Measurements from ENCODE around the gene BLID.

BLID gene, protein sequence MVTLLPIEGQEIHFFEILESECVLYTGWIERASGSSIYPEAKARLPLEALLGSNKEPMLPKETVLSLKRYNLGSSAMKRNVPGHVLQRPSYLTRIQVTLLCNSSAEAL

DNA sequence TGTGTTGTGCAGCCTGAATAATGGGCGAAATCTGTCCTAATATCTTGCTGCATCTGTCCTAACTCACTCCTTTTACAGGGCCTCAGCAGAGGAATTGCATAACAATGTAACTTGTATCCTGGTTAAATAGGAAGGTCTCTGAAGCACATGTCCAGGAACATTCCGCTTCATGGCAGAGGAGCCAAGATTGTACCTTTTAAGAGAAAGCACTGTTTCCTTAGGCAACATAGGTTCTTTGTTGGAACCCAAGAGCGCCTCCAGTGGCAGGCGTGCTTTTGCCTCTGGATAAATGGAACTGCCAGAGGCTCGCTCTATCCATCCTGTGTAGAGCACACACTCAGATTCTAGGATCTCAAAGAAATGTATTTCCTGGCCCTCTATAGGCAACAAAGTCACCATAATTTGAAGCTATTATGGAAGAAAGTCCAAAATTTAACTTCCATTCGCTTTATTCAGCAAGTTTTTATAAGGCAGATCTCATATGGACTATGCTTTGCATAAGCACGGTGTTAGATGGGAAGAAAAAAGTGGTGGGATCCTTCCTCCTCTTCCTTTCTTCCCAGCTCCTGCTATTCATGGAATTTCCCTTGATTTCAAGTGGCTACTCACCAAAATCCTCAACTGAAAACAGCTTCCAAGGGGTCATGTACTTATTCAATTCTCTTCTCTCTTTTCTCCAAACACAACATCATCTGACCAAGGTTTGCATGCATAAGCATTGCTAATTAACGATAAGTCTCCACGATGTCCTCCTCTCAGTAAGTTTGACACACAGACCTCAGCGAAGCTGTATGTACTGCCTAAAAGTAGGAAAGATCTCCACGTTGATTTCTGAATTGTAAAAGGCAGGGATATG, at the start of gene BLID:
TSS of gene BLID (minus strand) at position 692 of the 856 bp plus-strand sequence. CDS start at position 399, 293 bp downstream.
- DNase-seq, result no peak

DNA sequence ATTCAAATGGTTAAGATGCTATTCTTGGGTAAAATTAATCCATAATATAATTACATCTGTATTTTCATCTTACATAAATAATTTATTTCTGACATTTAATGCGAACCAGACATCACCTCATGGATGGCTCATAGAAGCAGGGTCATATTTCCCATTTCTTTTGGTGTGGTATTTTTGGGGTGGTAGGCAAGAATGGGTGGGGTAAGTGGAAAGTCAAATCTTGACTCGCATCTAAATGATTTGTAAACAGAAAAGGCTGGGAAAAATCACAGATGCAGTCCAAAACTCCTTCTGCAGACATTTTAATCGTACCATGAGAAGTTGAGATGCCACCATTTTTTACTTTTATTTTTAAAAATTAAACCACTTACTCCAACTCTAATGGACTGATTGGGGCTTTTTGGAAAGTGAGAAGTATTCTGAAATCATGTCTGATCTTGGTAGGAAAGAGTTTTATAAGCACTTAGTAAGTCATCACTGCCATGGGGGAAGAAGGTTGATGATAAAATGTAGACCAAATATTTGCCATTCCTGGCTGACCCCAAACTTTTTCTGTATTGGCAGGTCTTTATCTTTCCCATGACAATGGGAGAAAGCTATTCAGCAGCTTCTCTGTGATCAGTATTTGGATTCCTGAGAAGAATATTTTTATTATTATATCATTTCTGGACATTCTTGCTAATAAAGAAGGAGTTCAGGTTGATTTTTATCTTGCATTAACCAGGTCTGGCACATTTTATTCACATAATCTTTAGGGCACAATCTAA, 47.2 kb upstream of the BLID start:
- no peak for DNase-seq

DNA sequence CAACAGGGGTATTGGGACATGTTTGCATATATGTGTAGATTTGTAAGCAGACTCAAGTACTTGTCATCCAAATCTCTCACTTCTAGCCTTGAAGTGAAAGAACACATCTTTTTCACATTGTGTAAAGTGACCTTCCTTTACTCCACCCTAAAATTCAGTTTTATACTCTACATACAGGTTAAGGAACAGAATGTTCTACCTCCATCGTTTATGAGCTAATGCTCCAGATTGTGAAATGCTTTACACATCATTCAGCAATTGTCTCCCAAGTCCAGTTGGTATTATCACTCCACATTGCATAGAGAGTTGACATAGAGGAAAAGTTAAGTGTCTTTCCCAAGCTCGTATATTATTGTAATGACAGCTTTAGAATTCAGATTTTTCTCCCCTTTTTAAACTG, 46.1 kb upstream of the BLID start:
- DNase-seq, result no peak

GRCh38 chr11:122160841-122161590, 45.0 kb upstream of the BLID start:
- no peak for DNase-seq

DNA sequence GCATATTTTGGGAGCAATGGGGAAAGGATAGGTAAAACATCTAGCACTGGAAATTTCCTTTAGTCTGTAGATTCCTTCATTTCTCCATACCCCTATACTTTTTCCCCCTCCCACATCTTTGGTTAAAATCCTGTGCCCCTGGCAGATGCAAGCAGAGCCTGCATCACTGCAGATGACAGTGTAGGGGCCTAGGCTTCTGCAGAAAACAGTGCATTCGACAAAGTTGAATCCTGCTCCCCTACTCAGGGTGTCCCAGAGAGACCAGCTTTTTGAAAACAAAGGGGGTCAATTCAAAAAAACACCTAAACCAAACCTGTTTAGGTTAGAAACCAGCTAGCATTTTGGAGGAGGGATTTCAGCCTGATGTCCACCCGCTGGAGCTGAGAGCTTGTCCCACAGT, 43.8 kb upstream of the BLID start:
- DNase-seq, result no peak

- DNase-seq, result no peak
Measured at GRCh38 chr11:122159173-122159721, 43.2 kb upstream of the BLID start.

- no peak for DNase-seq
Measured at GRCh38 chr11:122158171-122158570, 42.2 kb upstream of the BLID start.

- DNase-seq, result no peak
Measured at GRCh38 chr11:122157653-122158161, 41.7 kb upstream of the BLID start.

- no peak for DNase-seq
Measured at GRCh38 chr11:122156940-122157382, 40.9 kb upstream of the BLID start.

- no peak for DNase-seq
Measured at GRCh38 chr11:122155765-122156527, 39.9 kb upstream of the BLID start.

DNA sequence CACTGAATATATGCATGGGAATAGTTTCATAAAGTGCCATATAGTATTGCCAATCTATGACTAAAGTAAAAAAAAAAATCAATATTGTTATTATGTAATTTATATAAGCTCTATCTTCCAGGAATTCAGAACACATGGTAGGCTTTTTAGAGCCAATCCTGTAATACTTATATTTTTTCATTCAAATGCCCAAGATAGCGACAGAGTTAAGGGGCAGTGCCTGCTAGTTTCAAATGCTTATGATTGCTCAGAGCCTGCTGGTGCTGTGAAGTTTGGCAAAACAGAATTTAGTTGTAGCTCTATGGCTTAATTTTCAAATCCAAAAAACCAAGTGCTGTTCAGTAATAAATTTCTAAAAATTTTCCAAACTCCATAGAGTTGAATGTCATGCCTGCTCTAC, 39.0 kb upstream of the BLID start:
- no peak for DNase-seq

DNA sequence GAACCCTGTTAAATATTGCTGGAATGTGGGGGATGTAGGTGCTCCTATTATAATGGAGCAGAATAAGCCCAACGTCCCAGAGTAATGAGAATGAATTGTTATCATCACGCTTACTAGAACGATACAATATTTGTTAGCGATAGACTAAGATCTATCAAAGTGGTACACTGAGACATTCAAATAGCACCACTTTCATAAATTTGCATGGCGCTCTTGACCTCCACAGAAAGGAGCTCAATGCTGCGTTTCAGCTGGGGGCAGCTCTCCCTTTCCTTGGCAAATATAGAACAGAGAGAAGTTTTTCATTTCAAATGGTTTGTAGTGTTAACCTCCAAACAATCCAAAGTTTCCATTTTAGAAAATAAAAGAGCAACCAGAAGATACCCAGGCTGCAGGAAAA, 38.2 kb upstream of the BLID start:
- no peak for DNase-seq

- no peak for DNase-seq
Measured at GRCh38 chr11:122153746-122154145, 37.7 kb upstream of the BLID start.

- DNase-seq, result no peak
Measured at GRCh38 chr11:122150216-122151124, 34.5 kb upstream of the BLID start.

DNA sequence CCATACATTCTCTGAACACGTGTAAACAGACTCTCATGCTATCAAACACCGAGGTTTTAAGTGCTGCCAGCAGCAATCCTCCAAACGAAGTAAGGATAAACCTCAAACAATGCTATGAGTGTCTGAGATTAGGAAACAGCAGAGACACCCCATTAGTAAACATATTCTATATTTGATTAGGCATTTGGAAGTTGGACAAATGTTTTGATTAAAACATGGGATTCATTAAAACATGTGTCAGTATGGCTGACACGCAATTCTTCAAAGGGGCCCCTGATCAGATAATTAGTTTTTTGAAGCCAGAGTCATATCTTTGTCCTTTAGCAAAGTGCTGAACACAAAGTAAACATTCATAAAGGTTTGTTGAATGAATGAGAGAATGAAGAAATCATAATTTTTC, 33.2 kb upstream of the BLID start:
- no peak for DNase-seq

DNA sequence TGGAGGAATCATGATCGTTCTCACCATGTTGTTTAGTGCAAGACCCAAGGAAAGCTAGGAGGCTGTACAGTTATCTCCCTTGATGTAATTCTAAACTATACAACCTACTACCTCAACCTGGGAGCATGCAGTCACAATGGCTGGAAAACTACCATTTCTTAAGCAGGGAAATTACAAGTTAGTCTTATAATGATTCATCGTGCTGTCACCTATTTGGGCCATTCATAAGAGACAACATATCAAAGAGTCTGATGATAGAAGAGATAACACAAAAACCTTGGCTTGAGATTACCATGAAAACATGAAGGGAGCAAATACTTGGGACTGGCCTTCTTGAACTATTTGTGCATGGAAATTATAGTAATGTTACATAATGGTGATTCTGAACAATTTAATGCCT, 30.5 kb upstream of the BLID start:
- no peak for DNase-seq

DNA sequence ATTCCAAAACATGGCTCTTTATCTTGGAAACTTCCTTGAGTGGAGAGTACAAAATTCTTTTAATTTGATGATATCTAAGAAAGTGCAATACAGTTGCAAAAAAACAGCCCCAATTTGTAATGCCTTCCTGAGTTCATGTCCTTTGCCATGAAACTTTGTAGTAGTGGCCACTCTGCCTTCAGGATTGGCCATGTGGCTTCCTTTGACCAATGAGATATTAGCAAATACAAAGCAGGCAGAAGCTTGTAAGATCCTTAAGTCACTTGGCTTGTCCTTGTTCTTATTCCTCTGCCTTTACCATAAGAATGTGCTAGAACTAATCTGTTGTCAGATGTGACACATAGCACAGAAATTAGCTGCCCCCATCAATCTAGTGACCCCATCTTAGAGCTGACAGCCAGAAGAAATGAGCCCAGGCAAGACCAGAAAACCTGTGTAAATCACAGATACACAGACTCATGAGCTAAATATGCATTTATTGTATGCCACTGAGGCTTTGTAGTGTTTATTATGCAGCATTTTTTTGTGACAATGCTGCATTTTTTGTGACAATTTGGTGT, 29.8 kb upstream of the BLID start:
- DNase-seq, result no peak

- no peak for DNase-seq
Measured at GRCh38 chr11:122144752-122145151, 28.7 kb upstream of the BLID start.

DNA sequence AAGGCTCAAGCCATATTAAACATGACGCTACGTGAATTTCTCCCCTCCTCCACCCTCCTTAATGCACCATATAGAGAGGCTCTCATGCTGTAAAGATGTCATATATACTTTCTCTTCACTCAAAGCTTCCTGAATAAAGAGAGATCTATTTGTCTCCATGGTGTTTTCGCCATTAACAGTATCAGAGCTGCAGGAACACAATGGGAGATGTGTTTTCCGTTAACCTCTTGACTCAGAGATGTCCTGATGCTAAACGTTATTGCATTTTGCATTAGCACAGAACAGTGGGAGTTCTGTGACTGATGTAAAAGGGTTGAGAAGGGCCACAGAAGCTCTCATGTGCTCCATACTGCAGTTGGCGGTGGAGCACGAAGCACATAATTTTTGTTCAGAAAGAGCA, 25.7 kb upstream of the BLID start:
- DNase-seq, result no peak

DNA sequence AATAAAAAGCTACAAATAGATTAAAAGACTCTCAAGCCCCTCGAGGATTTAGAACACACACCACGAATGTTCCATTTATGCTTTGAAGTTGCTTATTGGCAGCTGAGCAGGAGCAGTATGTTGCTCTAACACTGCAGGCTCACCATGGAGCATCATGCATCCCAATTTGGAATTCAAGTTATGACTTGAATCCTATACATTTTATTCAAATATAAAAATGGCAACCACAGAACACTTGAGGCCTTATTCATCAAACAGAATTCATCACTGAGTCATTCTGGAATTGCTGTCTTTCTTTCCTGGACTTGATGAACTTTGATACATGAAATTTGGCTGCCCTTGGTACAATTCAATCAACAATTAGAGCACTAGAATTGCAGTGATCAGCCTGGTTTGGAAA, 24.5 kb upstream of the BLID start:
- DNase-seq, result no peak

DNA sequence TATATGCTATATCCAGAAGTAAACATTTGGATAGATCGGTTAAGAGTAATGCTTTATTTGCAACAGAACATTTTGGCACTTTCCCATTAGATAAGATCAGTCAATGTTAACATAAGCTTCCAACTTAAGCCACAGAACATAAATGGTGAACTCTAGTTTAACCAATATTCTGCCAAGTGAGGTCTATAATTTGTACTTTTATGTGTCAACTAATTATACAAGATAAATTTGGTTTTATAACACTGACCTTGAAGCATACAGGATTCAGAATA, 23.5 kb upstream of the BLID start:
- DNase-seq, result no peak
